A172 (cell line): ENCODE data around the gene KCTD20. TPM values are rescaled to one million over a fixed set of nuclear protein-coding genes. Genes with fewer than 3 reads are reported as not detected.

ENCODE experiments used
- DNase-seq: peaks from one replicate; pipeline ENCODE4 v3.0.0-alpha.2; 2015; ENCODE audit warnings: low spot score
- total RNA-seq: library from RNA; depleted of rRNA; stranded (reverse); fragments of >200 nt; shearing (Covaris generic); gene quantifications from 2 replicates; pipeline ENCODE4 v1.2.3, GENCODE V29; 2014

Gene KCTD20
- total RNA-seq, 1 experiment from 2014 or later, result 93.6 TPM

DNA sequence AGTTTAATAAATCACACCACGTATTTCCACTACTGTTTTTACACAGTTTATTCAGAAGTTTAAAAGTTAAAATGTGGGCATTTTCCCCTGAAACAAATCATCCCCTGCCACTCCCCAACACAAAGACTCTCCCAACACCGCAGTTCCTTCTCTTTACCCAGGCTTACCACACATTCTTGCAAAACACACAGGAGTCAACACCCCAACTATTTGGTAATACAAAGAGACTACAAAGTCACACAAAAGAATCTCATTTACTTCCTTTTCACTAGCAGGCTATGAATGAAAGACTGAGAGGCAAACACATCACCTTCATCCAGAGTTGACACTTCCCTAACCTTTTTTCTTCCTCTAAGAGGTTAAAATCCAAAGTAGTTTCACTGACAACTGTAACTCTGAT is 51.1 kb downstream of the KCTD20 start:
- DNase-seq, result no peak

DNA sequence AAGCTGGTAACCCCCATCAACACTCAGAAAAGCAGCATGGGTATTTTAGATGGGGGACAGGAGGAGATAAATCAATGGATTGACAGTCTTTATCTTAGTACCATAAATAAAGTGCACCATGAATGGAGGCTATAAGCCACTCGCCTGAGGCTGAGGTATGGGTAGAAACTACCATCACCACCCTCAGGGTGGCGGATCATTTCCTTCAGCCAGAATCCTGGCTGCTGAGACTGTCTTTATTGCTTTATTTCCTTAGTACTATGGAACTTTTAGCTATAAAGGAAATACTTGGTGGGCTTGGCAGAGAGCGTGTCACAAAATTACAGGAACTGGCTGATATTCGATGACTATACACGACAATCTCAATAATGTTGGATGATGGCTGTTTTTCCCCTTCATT is 52.3 kb downstream of the KCTD20 start:
- DNase-seq, result no peak

DNA sequence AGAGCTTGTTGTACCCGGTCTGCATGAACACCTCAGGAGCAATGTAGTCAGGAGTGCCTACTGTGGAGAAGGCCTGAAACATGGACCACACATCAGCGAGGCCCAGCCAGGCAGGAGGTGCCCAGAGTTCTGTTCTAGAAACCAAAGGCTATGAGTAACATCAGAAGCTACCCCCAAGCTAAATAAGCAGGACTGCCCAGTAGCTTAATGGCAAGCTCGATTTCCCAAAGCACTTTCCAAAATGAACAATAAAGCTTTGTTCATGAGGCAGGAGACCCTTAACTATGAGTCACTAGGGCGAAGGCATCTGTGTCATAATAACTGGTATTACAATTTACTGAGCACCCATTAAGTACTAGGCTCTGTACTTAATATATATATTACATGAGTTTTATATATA is 57.1 kb downstream of the KCTD20 start:
- DNase-seq, result no peak

DNA sequence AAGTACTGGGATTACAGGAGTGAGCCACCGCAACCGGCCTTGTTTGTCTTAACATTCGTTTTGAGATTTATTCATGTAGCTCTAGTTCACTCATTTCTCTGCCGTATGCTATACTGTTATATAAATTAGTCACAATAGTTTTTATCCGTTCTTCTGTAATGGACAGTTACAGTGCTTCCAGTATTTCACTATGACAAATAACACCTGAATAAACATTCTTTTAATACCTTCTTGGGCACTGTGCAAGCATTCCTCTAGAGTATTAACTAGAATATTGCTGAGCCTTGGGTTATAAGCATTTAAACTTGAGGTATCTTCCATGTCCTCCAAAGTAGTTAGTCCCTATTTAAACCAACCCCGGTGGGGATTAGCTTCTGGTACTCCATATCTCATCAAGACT is 58.9 kb downstream of the KCTD20 start:
- DNase-seq, result no peak

DNA sequence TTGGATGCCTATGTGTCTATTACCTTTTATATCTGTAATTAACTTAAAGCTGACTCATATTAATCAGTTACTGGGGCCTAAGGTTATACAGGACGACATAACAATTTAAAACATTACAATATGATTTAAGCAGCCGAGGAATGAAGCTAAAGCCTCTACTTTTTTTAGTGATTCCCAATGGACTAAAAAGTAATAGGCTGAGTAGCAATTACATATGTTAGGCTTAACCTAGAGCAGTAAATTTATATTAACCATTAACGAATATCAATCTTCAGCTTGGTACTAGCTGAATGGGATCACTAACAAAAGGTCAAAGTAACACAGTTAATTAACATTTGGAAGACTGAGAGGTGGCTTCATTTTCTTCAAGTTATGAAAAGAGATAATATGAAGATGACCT is 61.4 kb downstream of the KCTD20 start:
- DNase-seq, result no peak

DNA sequence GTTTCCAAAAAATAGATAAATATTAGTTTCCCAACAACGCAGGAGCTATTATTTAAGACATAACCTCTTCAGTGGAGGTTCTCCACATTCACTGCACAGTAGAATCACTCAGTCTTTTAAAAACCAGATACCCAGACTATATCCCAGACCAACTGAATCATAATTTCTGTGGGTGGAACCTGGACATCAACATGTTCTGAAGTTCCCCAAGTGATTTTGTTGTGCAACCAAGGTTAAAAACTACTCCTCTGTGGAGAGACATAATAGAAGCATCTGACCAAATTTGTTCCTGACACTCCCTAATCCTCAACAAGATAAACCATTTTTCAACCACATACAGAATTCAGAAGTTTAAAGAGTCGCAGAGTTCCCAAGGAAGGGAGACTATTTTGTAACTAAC is 62.2 kb downstream of the KCTD20 start:
- no peak for DNase-seq

DNA sequence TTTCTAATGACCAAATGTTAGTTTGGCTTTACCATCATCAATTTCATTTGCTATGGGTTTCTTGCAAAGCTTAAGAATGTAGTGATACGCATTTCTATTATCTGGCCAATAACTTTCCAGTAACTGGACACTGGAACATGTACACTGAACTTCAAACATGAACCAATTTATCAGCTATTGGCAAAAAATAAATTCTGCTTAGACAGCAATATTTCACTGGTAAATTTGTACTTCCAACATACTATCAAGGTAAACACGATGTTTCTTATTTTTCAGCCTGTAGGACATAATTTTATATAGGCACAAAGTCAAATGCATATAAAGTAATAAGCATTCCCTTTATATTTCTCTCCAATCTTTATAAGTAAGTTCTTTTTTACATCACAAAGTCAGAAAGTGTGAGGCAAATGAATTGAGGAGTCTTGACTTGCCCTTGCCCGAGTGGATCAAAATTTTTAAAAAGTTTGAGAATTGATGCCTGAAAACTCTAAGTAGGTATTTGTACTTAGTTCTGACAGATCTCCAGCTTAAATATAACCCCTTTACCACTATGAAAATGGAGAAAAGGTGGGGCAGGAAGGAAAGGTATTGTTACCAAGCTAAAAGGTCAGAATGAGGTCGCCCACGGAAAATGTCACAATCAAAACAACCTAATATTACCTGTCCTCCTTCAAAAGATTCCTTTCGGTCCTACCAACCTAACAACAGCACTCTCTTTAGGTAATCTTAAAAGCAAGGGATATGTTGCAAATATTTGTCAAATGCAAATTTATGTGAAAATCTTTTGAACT is 63.1 kb downstream of the KCTD20 start:
- no peak for DNase-seq

DNA sequence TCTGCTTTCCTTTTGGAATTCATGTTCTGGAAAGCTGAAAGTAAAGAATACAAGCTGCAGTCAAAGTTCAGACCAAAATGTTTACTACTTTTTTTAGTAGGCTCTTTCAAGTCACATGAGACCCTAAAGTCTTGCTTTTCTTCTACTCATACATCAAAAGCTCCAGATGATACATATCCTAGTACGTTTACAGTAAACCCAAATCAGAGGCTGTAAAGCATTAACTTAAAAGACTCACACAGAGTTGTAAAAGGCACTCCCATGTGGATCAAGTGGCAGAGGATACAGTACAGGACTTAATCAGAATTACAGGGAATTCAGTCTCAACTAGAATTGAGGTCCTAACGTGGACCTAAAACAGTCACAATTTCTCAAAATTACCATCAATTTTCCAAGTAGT is 63.8 kb downstream of the KCTD20 start:
- DNase-seq, result no peak

DNA sequence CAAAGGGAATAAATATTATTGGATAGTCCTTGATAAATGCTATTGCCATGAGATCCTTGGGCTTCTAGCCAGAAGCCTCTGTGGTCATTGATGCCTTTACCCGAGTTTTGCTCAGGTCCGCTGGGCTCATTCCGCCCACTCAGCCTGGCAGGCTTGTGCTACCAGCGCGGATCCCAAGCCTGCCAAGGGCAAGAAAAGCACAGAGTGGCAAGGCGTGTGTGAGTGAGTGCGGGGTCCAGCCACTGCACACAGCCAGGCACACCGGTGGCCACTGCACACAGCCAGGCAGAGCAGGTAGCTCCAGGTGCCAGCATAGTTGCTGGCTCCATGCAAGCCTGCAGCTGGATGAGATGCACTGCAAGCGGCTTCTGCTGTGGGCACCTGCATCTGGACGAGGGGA is 65.7 kb downstream of the KCTD20 start:
- DNase-seq, result no peak

DNA sequence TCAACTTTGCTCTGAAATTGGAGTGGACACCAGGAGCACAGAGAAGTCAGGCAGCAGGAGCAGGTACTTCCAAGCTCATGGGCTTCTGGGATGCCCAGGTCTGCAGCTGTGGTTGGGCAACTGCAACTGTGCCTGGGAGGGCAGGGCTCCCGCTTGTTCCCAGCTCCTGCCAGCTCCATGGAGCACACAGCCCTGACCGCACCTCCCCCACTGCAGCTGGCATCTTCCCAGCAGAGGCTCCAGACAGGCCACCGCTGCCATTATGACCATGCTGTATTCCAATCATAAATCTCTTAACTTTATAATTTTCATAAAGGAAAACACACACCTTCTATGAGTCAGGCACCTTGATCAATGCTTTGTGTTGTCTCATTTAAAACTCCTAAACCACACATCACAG is 67.6 kb downstream of the KCTD20 start:
- no peak for DNase-seq

DNA sequence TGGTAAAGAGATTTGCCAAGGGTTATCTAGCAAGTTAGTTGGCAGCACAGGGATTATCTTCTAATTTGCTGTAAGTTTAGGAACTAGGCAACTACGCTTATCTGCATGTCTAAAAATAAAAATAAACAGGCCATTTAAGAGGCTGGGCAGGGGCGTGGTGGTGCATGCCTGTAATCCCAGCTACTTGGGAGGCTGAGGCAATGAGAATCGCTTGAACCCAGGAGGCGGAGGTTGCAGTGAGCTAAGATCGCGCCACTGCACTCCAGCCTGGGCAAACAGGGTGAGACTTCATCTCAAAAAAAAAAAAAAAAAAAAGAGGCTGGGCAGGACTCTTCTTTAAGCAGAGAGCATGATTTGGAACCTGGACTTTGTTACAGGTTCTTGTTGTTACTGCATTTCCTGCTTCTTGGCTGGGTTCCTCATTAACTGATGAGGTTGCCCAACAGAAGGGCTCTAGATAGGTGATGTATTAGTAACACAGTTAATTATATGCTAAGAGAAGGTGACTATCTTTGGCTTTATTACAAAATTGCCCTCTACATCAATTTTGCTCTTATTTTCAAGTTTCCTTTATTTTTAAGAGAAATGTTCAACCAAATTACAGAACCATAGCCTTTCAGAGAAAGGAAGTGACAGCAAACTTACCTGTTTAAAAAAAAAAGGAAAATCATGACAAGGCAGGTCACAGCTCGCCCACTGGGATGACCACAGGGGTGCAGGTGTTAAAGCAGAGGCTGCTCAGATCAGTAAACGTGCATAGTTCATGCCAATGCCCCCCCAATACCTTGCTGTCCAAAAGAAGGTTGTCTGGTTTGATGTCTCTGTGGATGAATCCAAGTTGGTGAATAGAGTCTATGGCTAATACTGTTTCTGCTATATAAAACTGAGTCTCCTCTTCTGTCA is 72.0 kb downstream of the KCTD20 start:
- no peak for DNase-seq

DNA sequence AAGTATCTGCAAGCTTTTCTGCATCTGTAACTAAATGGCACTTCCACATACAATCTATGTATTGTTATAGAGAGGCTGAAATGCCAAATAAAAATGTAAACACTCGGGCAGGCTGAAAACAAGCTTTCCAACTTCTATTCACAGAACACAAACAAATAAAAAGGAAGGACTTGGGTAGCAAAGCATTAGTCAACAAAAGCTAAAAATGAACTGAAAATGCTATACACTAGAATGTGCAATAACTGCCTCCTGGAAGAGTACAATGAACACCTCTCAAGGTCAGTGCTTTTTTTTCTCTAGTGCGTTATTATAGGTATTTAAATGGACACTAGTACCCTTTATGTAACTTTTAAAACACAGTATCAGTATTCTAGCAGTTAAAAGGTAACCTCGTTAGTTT is 73.0 kb downstream of the KCTD20 start:
- DNase-seq, result no peak

DNA sequence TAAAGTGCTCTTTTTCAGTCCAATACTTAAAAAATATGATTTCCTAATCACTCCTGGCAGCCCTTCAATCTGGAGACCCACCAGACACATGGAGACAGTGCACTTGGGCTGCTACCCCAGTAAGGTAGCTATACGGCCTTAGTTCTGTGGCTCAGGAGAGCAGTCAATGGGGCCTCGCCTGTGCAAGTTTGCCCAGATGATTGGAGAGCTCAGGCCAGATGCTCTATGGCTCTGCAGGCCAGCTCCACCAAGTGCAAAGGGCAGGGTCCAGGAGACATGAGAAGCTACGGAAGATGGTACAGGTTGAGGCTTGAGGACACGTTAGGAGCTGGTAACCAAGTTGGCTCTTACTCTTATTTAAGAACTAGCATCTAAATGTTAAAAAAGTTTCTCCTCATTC is 73.8 kb downstream of the KCTD20 start:
- DNase-seq, result no peak

DNA sequence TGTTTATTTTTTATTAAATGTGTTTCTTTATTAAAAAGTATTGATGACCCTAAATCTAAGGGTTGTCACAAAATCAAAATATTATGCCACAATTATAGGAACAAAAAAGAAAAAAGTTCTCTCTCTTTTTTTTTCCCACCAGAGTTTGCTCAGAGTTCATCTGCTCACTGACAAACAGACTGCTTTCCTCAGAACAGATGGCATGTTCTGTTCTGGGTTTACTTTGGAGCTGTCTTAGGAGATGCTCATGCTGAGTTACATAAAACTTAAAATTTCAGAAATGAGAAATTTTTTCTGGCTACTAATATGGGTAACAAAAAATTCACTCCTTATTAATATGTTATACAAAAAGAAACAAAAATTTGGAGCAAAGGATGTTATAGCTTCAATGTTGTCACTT is 74.2 kb downstream of the KCTD20 start:
- no peak for DNase-seq

DNA sequence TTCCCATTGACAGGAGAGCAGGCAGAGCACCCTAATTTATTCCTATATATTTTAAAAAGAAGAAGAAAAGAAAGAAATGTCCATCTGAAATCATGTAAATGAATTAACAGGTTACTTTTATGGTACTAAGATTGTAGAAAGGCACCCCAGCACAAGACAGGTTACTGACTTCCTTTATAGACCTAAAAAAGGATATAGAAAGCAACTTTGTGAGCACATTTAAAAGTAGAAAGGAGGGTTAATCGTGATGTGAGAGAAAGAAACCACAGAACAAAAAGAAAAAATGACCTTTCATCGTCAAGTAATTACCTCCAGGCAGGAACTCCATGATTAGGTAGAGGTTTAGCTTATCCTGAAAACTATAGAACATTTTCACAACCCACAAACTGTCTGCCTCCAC is 74.6 kb downstream of the KCTD20 start:
- DNase-seq, result no peak

DNA sequence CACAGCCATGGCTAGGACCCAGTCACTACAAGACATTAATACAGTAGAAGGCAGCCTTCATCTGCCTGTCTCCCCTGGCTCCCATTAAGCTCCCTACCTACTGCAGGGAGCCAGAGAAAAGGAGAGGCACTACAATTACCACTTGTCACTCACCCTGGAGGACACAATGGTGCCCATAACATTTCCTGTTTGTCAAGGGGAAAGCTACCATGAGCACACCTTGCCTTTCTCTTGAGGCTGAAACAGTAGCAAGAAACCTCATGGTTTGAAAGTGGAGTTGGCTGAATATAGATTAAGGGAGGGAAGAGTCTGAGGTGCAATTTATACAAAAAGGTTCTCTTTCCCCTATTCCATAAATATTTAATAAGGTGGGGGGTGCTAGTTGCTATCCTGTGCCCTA is 76.6 kb downstream of the KCTD20 start:
- no peak for DNase-seq

DNA sequence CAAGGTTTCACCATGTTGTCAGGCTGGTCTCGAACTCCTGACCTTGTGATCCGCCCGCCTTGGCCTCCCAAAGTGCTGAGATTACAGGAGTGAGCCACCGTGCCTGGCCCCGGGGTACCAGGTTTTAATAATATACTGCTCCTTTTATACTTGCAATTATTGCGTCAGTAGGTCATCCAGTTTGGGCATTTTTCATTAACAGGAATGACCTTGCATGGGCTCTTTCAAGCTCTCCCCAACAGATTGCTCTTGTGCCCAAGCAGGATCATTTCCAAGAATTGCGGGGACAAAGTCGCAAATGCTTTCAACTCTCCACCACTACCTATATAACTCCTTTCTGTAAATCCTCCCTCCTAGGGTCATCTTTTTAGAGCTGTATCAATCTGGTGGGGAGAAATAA is 80.7 kb downstream of the KCTD20 start:
- no peak for DNase-seq

DNA sequence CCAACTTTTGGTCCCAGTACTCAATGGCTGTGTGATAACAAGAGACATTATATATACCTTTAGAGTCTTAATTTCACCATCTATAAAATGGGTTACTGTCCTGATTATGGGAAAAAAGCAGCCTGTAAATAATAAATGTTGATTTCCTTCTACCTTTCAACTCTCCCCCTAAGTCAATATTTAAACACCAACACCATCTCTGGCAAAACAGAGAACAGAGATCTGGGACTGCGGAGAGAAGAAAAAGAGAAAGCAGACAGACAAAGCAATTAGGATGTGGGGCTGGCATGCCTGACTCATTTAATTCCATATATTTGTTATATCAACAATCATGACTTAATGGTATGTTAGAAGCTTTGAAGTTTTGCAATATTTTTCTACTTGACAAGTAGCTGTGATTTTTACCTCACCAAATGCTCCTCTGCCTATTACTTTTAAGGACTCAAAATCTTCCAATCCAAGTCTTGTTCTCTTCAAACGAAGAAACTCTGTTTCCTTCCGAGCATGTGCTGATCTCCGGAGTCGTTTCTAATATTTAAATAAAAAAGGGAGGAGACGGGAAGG is 81.2 kb downstream of the KCTD20 start:
- no peak for DNase-seq

DNA sequence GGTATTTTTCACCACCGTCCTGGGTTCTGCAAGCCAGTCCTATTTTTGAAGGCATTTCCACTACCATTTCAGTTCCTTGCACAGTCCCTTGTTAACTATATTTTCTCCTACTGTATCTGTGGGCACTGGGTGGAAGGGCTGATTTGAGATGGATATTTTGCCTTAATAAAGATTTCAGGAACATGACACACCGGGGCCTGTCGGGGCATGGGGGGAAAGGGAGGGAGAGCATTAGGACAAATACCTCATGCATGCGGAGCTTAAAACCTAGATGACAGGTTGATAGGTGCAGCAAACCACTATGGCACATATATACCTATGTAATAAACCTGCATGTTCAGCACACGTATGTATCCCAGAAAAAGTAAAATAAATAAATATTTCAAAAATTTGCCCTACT is 82.1 kb downstream of the KCTD20 start:
- DNase-seq, result no peak

DNA sequence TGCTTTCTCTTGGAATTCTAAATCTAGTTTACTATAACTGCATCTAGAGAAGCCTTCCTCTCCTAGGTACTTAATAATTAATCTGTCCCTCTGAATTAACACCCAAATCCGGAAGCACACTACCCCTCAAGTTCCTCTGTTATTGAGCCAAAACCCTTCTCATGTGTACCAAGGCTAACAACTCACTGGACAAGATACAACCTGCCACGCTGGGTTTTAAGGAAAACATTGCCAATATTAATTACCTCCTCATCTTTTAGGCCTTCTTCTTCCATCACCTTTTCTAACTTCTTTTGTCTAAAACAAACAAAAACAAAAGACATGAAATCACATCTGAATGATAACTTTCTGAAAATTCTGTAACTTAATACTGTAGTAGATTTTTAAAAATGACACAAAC is 82.5 kb downstream of the KCTD20 start:
- DNase-seq, result no peak

DNA sequence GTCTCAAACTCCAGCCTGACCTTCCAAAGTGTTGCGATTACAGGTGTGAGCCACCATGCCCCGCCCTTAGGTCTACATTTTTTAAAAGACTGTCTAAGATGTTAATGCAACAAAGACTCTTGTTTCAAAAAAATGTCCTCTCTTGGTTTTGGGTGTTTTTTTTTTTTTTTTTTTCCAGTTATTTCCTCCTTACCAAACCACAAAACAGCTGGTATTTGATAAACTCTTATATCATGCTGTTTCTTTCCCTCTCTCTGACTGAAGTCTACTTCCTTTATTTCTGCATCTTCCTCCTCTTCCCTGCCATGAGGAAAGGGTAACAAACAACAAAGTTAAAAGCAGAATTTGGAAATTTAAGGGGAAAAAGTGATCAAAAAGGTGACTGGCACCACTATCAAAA is 83.3 kb downstream of the KCTD20 start:
- DNase-seq, result no peak

DNA sequence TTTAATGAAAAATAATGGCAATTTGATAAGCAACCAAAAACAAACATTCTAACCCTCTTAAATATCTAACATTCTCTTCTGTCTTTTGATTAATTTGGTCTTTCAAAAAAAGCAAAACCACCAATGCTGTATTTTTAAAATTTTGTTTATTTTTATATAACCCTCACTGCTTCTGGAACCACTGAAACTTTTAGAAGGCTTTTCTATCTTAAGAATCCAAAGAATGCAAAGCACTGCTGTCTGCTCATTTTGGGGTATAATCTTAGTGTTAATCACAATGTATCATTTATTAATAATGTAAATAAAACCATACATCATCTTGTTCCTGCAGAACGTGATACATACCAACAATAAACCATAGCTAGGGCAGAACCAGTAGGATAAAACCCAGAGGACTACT is 90.5 kb downstream of the KCTD20 start:
- no peak for DNase-seq
